Memory B cell (primary cell): ENCODE data around the gene NAV1.
A peak's percentile ranks its signal among the peaks of the same experiment; 100 is the strongest.

Experiments
- ATAC-seq: fragments of 150-1000 bp; cut with Tn5 transposase; 2 replicates; pipeline ENCODE4 v1.10.0; 2021; ENCODE audit warnings: low read depth, mild to moderate bottlenecking, moderate library complexity
- DNase-seq, 2 donors: peaks; one replicate each; pipeline ENCODE4 v3.0.0; 2022; ENCODE audit warnings: low spot score in 2 of 2
- H3K27ac Mint-ChIP-seq: one replicate; pipeline ENCODE4 v1.8.0; 2022; ENCODE audit warnings: mild to moderate bottlenecking, moderate library complexity, mixed read lengths
- H3K27me3 Mint-ChIP-seq: one replicate; pipeline ENCODE4 v1.8.0; 2022; ENCODE audit warnings: mixed read lengths
- H3K36me3 Mint-ChIP-seq: one replicate; pipeline ENCODE4 v1.8.0; 2022; ENCODE audit warnings: mild to moderate bottlenecking, mixed read lengths
- H3K4me1 Mint-ChIP-seq: one replicate; pipeline ENCODE4 v1.8.0; 2022; ENCODE audit warnings: mixed read lengths
- H3K4me3 Mint-ChIP-seq: one replicate; pipeline ENCODE4 v1.8.0; 2022; ENCODE audit warnings: mild to moderate bottlenecking, moderate library complexity, mixed read lengths
- H3K9me3 Mint-ChIP-seq: one replicate; pipeline ENCODE4 v1.8.0; 2022; ENCODE audit warnings: mixed read lengths

NAV1 gene

GRCh38 chr1:201556841-201557571 lies 18.1 kb downstream of the NAV1 start:
- Mint-ChIP-seq H3K4me1 (peaks cover 3% of the 10 kb centered on the region), H3K36me3 (no peaks in the 10 kb centered on the region), H3K4me3 (no peak overlapping the region), H3K27me3 (peaks cover 2% of the 10 kb centered on the region), H3K27ac (no peak overlapping the region), H3K9me3 (no peaks in the 10 kb centered on the region)
- no peak for DNase-seq
- ATAC-seq, result no peak

DNA sequence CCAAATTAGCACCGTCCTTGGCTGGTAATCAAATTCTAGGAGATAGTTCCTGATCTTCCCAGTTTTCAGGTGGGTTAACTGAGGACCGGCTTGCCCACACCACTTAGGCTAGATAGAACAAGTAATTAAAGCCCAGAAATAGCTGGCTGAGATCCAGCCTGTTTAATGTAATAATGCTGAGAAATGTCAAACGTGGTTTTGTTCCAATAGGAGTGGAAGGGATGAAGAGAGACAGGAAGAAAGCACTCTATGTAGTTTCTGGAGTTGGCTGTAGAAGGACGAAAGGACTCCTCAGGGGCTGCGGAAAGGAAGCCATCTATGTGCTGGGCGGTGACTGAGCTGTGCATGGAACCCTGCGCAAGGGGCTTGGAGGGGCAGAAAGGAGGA lies 18.6 kb downstream of the NAV1 start:
- H3K4me3 Mint-ChIP-seq, result no peak overlapping the region
- no peak for ATAC-seq
- H3K36me3 Mint-ChIP-seq, result no peaks in the 10 kb centered on the region

GRCh38 chr1:201559679-201560162 lies 20.8 kb downstream of the NAV1 start:
- peaks cover 2% of the 10 kb centered on the region for H3K27me3 Mint-ChIP-seq
- no peak overlapping the region for H3K4me3 Mint-ChIP-seq
- peak; percentile 53 to 67 for DNase-seq
- peak; percentile 96 for ATAC-seq
- no peaks in the 10 kb centered on the region for H3K9me3 Mint-ChIP-seq
- no peak overlapping the region for H3K27ac Mint-ChIP-seq
- H3K4me1 Mint-ChIP-seq, result peaks cover 3% of the 10 kb centered on the region
- H3K36me3 Mint-ChIP-seq, result no peaks in the 10 kb centered on the region

More for the DNA sequence above, 18.6 kb downstream of the NAV1 start:
- H3K9me3 Mint-ChIP-seq, result no peaks in the 10 kb centered on the region
- H3K4me1 Mint-ChIP-seq, result peaks cover 3% of the 10 kb centered on the region
- H3K27me3 Mint-ChIP-seq, result peaks cover 2% of the 10 kb centered on the region
- H3K27ac Mint-ChIP-seq, result no peak overlapping the region
- DNase-seq, result no peak

GRCh38 chr1:201560328-201561194 lies 21.6 kb downstream of the NAV1 start:
- H3K4me1 Mint-ChIP-seq, result peaks cover 3% of the 10 kb centered on the region
- H3K27me3 Mint-ChIP-seq, result no peaks in the 10 kb centered on the region

DNA sequence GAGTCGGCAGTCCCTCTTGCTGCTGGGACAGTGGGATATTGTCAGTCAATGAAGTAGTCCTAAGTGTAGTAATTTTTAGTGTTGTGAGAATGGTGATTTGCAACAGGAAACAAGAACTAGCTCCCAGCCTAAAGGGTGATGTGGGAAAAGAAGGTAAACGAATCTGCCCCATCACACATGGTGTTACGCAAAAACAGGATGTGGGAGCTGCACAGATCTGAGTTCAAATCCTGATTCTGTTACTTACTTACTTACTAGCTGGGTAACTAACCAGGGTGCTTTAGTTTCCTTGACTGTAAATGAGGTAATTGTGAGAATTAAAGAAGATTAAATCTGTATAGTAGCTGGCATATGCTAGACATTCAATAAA lies 22.3 kb downstream of the NAV1 start:
- Mint-ChIP-seq H3K9me3 (no peaks in the 10 kb centered on the region), H3K36me3 (no peaks in the 10 kb centered on the region), H3K4me3 (no peak overlapping the region), H3K4me1 (peaks cover 3% of the 10 kb centered on the region), H3K27ac (no peak overlapping the region), H3K27me3 (no peaks in the 10 kb centered on the region)
- no peak for ATAC-seq
- DNase-seq, result no peak

More at GRCh38 chr1:201560328-201561194, 21.6 kb downstream of the NAV1 start:
- no peak for DNase-seq
- Mint-ChIP-seq H3K27ac (no peak overlapping the region), H3K36me3 (no peaks in the 10 kb centered on the region), H3K4me3 (no peak overlapping the region), H3K9me3 (no peaks in the 10 kb centered on the region)
- ATAC-seq, result no peak

DNA sequence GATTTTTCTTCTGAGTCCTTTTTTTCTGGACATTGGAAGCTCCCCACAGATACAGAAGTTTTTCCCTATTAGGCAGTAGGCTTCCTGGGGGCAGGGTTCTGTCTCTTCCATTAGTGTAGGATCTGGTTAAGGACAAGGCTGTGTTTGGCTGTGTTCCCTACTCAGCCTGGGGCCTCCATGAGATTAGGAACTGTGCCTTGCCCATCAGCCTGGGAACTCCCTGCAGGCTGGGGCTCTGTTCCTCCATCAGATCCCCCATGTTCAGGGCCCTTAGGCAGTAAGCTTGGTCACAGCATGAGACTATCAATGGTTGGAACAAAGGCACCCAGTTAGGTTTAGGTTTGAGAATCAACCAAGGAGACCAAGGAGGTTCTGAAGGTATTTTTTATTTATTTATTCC lies 22.7 kb downstream of the NAV1 start:
- Mint-ChIP-seq H3K9me3 (no peaks in the 10 kb centered on the region), H3K27ac (no peak overlapping the region), H3K4me3 (no peak overlapping the region), H3K4me1 (peaks cover 3% of the 10 kb centered on the region), H3K36me3 (no peaks in the 10 kb centered on the region), H3K27me3 (no peaks in the 10 kb centered on the region)
- DNase-seq (no peak), ATAC-seq (no peak)

- no peak overlapping the region for H3K27ac Mint-ChIP-seq
- peaks cover 3% of the 10 kb centered on the region for H3K4me1 Mint-ChIP-seq
- ATAC-seq (no peak), DNase-seq (no peak)
- H3K27me3 Mint-ChIP-seq, result no peaks in the 10 kb centered on the region
- no peaks in the 10 kb centered on the region for H3K9me3 Mint-ChIP-seq
- H3K36me3 Mint-ChIP-seq, result no peaks in the 10 kb centered on the region
- H3K4me3 Mint-ChIP-seq, result no peak overlapping the region
These were observed 23.3 kb downstream of the NAV1 start for GRCh38 chr1:201562257-201562656.

- no peaks in the 10 kb centered on the region for H3K36me3 Mint-ChIP-seq
- no peaks in the 10 kb centered on the region for H3K9me3 Mint-ChIP-seq
- DNase-seq, result no peak
- peaks cover 3% of the 10 kb centered on the region for H3K4me1 Mint-ChIP-seq
- ATAC-seq, result no peak
- no peak overlapping the region for H3K27ac Mint-ChIP-seq
- H3K4me3 Mint-ChIP-seq, result no peak overlapping the region
- H3K27me3 Mint-ChIP-seq, result no peaks in the 10 kb centered on the region
These were observed 23.9 kb downstream of the NAV1 start for GRCh38 chr1:201562659-201563405.

DNA sequence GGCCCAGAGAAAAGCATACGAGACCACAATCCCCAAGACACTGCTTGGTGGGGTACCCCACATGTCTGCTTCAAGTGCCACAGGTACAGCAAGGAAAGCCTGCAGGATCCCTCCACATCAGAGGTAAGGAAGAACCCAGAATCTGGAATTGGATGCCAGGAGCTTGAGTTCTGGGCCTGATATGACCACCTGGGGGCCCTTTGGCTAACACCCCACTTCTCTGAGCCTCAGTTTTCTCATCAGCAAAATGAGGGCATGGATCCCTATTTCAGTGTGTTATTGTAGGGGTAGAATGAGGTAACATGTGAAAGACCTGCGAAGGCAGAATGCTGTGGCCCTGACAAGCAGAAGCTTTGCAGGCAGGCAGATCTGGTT lies 24.5 kb downstream of the NAV1 start:
- DNase-seq (no peak), ATAC-seq (no peak)
- no peak overlapping the region for H3K27ac Mint-ChIP-seq

GRCh38 chr1:201563941-201564340 lies 25.0 kb downstream of the NAV1 start:
- Mint-ChIP-seq H3K4me1 (peaks cover 3% of the 10 kb centered on the region), H3K27ac (no peak overlapping the region), H3K36me3 (no peaks in the 10 kb centered on the region), H3K27me3 (no peaks in the 10 kb centered on the region), H3K4me3 (no peak overlapping the region), H3K9me3 (no peaks in the 10 kb centered on the region)
- ATAC-seq (no peak), DNase-seq (no peak)

More for the DNA sequence above, 24.5 kb downstream of the NAV1 start:
- peaks cover 3% of the 10 kb centered on the region for H3K4me1 Mint-ChIP-seq
- no peak overlapping the region for H3K4me3 Mint-ChIP-seq
- H3K27me3 Mint-ChIP-seq, result no peaks in the 10 kb centered on the region
- H3K9me3 Mint-ChIP-seq, result no peaks in the 10 kb centered on the region
- H3K36me3 Mint-ChIP-seq, result no peaks in the 10 kb centered on the region

DNA sequence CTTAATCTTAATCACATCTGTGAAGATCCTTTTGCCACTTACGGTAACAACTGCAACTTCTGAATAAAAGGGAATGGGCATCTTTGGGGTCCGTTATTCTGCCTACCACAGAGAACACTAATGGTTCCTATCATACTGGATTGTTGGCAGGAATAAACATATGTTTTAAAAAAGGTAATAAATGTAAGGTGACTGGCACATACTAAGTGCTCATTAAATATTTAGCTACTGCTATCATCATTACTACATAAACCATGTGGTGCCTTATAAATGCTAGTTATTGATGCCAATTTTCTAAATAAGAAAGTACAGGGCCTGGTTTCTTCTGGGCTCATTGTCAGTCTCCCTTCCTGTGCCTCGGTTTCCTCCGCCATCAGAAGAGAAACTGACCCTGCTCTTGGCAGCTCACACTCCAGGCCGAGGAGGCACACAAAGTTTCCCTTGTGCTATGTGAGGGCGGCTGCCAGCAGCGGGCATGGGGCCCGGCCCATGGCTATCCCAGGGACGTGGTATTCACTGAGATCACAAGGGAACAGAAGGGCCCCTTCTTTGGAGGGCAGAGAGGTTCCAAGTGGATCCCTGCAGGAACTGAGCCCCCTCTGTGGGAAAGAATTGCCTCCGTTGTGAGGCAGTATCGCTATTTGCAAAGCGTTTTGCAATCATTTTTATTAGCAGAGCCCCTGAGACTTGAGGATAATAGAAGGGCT lies 26.2 kb downstream of the NAV1 start:
- ATAC-seq (no peak), DNase-seq (no peak)
- Mint-ChIP-seq H3K36me3 (no peaks in the 10 kb centered on the region), H3K4me1 (no peaks in the 10 kb centered on the region), H3K27me3 (no peaks in the 10 kb centered on the region), H3K4me3 (no peak overlapping the region), H3K27ac (no peak overlapping the region), H3K9me3 (no peaks in the 10 kb centered on the region)

GRCh38 chr1:201565771-201566528 lies 27.0 kb downstream of the NAV1 start:
- Mint-ChIP-seq H3K4me1 (no peaks in the 10 kb centered on the region), H3K27me3 (no peaks in the 10 kb centered on the region), H3K4me3 (no peak overlapping the region), H3K36me3 (no peaks in the 10 kb centered on the region), H3K9me3 (no peaks in the 10 kb centered on the region), H3K27ac (no peak overlapping the region)
- no peak for DNase-seq
- ATAC-seq, result no peak

DNA sequence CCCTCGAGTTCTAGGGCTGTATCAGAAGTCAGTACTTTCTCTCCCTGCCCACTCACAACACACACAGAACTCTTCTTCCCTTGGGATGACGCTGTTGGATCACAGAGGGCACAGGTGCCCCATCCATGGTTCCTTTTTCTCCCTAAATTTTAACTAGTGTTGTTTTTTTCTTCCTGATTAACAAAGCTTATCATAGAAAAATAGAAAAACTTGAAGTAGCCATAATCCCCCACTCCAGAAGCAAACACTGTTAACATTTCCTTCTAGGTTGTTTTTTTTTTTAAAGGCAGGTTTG lies 27.5 kb downstream of the NAV1 start:
- no peak overlapping the region for H3K4me3 Mint-ChIP-seq
- no peak for ATAC-seq
- no peaks in the 10 kb centered on the region for H3K9me3 Mint-ChIP-seq
- H3K4me1 Mint-ChIP-seq, result no peaks in the 10 kb centered on the region
- no peak overlapping the region for H3K27ac Mint-ChIP-seq
- no peaks in the 10 kb centered on the region for H3K27me3 Mint-ChIP-seq
- no peak for DNase-seq
- H3K36me3 Mint-ChIP-seq, result no peaks in the 10 kb centered on the region
